ENCODE measurements around the gene FOXK1. TPM values are rescaled to one million over a fixed set of nuclear protein-coding genes. Genes with fewer than 3 reads are reported as not detected.

FOXK1 gene
- 18.0 and 19.3 TPM in 2 replicates for total RNA-seq

GRCh38 chr7:4681886-4682620, at the start of gene FOXK1:
Gene FOXK1 (plus strand): TSS chr7:4682295. CDS start chr7:4682309, 14 bp downstream.

GRCh38 chr7:4775250-4775847, 93.3 kb downstream of the FOXK1 start, which contains the start of gene AP5Z1:
Gene AP5Z1 (plus strand): TSS chr7:4775623. CDS start chr7:4775716, 93 bp downstream.

Other genes with a start within 250 kb of the FOXK1 start
- 19.9 and 21.2 TPM in 2 replicates for gene AP5Z1, start 93.3 kb downstream of the FOXK1 start, total RNA-seq
- not detected in 2 replicates for gene PAPOLB, start 179.7 kb downstream of the FOXK1 start, total RNA-seq
- 2.2 and 3.0 TPM in 2 replicates for gene RADIL, start 201.4 kb downstream of the FOXK1 start, total RNA-seq